PFSK-1 (cell line): ENCODE measurements around the gene SCARF1.

ENCODE experiments used
- POLR2AphosphoS5 ChIP-seq: IDR thresholded peaks from 2 replicates; pipeline ENCODE4 v1.6.1; 2012; ENCODE audit warnings: low read depth, mild to moderate bottlenecking, control low read depth, low read length, moderate library complexity
- REST ChIP-seq, 2 experiments: IDR thresholded peaks; 2 replicates each; pipeline versions ENCODE4 v1.6.1 to v1.8.0; 2011 to 2012; ENCODE audit warnings: low read depth in 2 of 2, low read length in 2 of 2, control low read depth in 1 of 2, inconsistent platforms in 1 of 2, mild to moderate bottlenecking in 1 of 2, moderate library complexity in 1 of 2; ENCODE audit not compliant: insufficient read depth in 1 of 2
- TAF1 ChIP-seq: IDR thresholded peaks from 2 replicates; pipeline ENCODE4 v1.6.1; 2012; ENCODE audit warnings: low read length, control low read depth, borderline replicate concordance; ENCODE audit not compliant: insufficient read depth

DNA sequence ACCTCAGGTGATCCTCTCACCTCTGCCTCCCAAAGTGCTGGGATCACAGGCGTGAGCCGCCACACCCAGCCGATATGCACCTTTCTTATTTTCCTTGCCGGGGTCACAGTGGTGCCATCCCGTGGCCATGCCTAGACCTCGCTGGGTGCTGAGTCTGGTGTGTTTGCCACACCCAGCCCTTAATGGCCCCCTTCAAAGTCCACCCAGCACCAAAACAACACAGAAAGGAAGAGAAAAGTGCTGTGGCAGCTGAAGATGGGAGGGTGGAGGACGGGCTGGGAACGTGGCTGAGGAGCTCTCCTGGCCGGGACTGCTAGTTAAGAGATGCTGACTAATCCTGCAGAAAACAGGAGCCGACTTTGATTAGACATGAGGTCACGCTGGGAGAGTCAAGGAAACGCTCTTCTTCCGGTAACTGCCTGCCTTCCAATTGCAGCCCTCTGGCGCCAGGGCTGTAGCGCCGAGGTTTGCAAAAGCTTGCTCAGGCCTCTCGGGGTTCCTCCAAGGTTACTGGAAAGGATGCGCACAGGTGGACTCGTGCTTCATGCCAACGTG lies 27.8 kb downstream of the SCARF1 start:
- TF ChIP-seq REST (IDR thresholded peaks at IDR 0.05; ENCODE audit: insufficient read depth in 1 of 2, low read depth in 2 of 2, low read length in 2 of 2) (no peak), POLR2AphosphoS5 (no peak), TAF1 (no peak)
